HG03159 (cell line): ENCODE data around the gene DENND2A.
"Not testable (repeated sequence)": the region's sequence is repeated elsewhere in the genome, so short reads cannot be mapped to it uniquely, and the experiment has no call there.

ENCODE experiments used
- ATAC-seq: cut with Tn5 transposase; IDR thresholded peaks from one replicate; pipeline ENCODE4 v1.9.1; 2021; ENCODE audit warnings: mild to moderate bottlenecking, moderate library complexity; ENCODE audit not compliant: unreplicated experiment

The DENND2A gene, protein sequence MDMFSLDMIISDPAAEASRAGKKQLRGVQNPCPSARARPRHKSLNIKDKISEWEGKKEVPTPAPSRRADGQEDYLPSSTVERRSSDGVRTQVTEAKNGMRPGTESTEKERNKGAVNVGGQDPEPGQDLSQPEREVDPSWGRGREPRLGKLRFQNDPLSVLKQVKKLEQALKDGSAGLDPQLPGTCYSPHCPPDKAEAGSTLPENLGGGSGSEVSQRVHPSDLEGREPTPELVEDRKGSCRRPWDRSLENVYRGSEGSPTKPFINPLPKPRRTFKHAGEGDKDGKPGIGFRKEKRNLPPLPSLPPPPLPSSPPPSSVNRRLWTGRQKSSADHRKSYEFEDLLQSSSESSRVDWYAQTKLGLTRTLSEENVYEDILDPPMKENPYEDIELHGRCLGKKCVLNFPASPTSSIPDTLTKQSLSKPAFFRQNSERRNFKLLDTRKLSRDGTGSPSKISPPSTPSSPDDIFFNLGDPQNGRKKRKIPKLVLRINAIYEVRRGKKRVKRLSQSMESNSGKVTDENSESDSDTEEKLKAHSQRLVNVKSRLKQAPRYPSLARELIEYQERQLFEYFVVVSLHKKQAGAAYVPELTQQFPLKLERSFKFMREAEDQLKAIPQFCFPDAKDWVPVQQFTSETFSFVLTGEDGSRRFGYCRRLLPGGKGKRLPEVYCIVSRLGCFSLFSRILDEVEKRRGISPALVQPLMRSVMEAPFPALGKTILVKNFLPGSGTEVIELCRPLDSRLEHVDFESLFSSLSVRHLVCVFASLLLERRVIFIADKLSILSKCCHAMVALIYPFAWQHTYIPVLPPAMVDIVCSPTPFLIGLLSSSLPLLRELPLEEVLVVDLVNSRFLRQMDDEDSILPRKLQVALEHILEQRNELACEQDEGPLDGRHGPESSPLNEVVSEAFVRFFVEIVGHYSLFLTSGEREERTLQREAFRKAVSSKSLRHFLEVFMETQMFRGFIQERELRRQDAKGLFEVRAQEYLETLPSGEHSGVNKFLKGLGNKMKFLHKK

GRCh38 chr7:140640727-140641523 lies at the start of gene DENND2A:
Gene DENND2A (minus strand): TSS chr7:140640813. CDS start chr7:140602397, 38,416 bp downstream.
- ATAC-seq: no peak

- ATAC-seq: no peak
These were observed 48.9 kb upstream of the DENND2A start for GRCh38 chr7:140689199-140690152.

- no peak for ATAC-seq
These were observed 47.7 kb upstream of the DENND2A start for GRCh38 chr7:140688341-140688740.

- no peak for ATAC-seq
These were observed 46.3 kb upstream of the DENND2A start for GRCh38 chr7:140686921-140687320.

DNA sequence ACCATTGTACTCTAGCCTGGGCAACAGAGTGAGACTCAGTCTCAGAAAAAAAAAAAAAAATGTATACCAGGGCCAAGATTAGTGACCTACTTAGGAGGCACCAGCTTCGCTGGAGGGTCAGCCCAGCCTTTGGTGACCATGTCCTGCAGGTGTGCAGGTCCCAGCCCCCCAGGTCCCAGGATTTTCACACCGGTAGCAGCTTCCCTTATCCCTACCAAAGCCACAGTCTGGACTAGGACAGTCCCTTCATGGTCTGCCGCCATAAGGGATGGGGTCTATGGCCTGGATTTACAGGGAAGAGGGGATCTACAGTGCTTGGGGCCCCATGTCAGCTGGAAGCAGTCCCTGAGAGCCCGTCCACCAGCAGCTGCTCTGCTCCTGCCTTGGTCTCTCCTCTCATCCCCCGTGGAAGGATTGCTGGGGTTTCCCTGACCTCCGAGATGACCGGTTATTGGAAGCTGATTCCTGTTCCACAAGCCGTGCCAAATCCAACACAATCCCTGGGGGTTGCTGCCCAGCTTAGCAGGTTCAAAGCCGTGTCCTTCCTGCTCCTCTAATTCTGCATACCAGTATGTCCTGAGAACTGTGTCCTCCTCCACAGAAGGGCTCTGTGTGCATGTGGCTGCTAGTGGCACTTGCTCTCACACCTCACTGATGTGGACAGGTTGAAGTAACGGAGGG lies 44.9 kb upstream of the DENND2A start:
- no peak for ATAC-seq

- ATAC-seq: no peak
These were observed 43.7 kb upstream of the DENND2A start for GRCh38 chr7:140684066-140684950.

DNA sequence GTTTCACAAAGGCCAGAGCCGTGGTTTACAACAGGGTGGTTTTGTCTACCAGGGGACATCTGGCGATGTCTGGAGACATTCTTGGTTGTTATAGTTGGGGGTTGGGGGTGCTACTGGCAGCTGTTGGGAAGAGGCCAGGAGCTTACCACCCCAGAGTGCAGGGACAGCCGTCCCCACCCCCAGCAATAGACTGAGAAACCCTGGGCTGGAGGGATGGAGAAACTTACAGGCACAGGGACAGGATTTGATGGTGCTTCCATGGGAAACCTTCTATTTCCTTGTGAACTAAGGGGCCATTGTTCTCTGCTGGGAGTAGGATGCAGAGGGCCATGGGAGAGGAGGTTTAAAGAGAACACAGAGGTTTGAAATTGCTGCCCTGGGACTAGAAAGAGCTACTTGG lies 43.0 kb upstream of the DENND2A start:
- no peak for ATAC-seq

DNA sequence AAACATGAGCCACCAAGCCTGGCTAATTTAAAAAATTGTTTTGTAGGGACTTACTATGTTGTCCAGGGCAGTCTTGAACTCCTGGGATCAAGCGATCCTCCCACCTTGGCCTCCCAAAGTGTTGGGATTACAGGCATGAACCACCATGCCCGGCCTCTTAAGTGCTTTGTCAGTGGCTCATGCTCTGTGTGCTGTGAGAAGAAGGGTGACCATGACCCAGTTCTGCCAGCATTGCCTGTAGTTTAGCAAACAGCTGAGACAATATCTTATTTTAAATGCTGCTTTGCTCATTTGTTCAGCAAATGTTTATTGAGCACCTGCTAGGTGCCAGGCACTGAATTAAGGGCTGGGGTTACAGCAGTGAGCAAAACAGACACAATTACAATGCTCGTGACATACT lies 41.2 kb upstream of the DENND2A start:
- no peak for ATAC-seq

DNA sequence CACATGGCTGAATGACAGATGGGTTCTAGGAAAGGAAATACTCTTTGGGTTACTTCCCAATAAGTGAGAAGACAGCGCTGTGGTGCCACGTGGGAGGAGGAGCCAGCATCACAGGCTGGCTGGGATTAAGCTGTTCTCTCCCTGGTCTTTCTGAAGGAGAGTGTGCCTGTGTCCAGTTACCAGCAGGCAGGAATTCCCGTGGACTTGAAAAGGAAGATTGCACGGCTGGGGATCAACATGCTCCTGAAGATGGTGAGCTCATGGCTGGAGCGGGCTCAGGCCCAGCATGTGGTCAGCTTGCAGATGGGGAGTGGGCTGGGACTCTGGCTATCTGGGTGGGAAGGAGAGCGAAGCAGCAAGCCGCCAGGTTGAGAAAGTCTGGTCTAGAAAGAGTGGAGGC lies 40.3 kb upstream of the DENND2A start:
- no peak for ATAC-seq

DNA sequence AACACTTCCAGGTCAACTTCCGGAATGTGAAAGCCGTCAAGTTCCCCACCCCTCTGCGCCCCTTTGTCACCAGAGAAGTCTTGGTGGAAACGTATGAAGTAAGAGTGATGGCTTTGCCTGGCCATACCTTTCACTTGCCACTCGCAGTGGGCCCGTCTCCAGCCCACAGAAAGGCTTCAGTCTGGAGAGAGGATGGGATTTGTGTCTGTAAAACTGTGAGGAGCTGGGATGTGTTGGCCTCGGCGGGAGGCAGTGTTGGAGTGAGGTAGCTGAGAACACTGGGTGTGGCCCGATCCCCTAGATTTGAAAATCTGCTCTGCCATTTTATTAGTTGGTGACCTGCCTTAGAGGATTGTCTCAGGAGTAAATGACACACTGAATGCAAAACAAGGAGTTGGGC lies 38.6 kb upstream of the DENND2A start:
- ATAC-seq: no peak

GRCh38 chr7:140678816-140679130 lies 38.2 kb upstream of the DENND2A start:
- no peak for ATAC-seq

- ATAC-seq: no peak
These were observed 37.6 kb upstream of the DENND2A start for GRCh38 chr7:140678081-140678815.

DNA sequence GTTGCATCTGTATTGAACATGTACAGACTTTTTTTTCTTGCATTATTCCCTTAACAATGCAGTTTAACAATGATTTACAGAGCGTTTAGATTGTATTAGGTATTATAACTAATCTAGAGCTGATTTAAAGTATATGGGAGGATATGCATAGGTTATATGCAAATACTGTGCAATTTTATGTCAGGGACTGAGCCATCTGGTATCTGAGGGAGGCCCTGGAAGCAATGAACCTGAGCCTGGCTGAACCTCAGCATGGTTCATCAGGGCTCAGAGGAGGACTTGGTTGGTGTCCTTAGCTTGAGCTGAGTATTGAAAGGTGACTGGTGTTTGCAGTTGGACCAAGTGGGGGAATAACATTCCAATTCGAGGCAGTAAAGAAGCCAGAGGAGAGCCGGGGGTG lies 36.9 kb upstream of the DENND2A start:
- no peak for ATAC-seq

- not testable (repeated sequence) for ATAC-seq
These were observed 36.3 kb upstream of the DENND2A start for GRCh38 chr7:140676956-140677355.

GRCh38 chr7:140676306-140676705 lies 35.7 kb upstream of the DENND2A start:
- ATAC-seq: peak; percentile 60

GRCh38 chr7:140675726-140676125 lies 35.1 kb upstream of the DENND2A start:
- no peak for ATAC-seq

- no peak for ATAC-seq
These were observed 34.5 kb upstream of the DENND2A start for GRCh38 chr7:140674899-140675701.
